Umbilical cord (tissue), 2 donors: ENCODE measurements around the gene LZTS2. TPM values are rescaled to one million over a fixed set of nuclear protein-coding genes. Genes with fewer than 3 reads are reported as not detected.
"Not testable (repeated sequence)": the region's sequence is repeated elsewhere in the genome, so short reads cannot be mapped to it uniquely, and the experiment has no call there.

Experiments
- DNase-seq: peaks from one replicate; pipeline ENCODE4 v3.0.0-alpha.2; 2015; ENCODE audit warnings: low spot score
- total RNA-seq: library from RNA; depleted of rRNA; stranded (reverse); fragments of >200 nt; gene quantifications from one replicate; pipeline ENCODE4 v1.2.3, GENCODE V29; 2014; ENCODE audit warnings: low replicate concordance; ENCODE audit not compliant: insufficient read depth

LZTS2 gene
- total RNA-seq, 1 donor from 2014 or later: 37.6 TPM

GRCh38 chr10:101031796-101032636, 32.4 kb downstream of the LZTS2 start:
- peak; percentile 86 for DNase-seq

GRCh38 chr10:101032637-101033224, 33.1 kb downstream of the LZTS2 start:
- peak; percentile 91 for DNase-seq

DNA sequence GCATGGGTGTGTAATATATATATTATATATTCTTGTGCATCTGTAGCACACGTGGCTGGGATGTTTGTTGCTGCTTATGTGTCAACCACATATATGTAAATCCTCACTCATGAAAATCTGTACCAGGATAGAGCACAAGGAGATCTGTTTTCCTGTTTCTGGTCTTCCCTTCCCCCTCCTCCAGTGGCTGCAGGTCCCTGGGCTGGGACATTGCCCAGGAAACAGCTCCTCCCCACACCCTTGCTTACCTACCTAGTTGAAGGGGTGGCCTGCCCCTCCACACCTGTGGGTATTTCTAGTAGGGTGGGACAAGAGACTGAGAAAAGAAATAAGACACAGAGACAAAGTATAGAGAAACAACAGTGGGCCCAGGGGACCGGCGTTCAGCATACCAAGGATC, 33.7 kb downstream of the LZTS2 start:
- DNase-seq: no peak

DNA sequence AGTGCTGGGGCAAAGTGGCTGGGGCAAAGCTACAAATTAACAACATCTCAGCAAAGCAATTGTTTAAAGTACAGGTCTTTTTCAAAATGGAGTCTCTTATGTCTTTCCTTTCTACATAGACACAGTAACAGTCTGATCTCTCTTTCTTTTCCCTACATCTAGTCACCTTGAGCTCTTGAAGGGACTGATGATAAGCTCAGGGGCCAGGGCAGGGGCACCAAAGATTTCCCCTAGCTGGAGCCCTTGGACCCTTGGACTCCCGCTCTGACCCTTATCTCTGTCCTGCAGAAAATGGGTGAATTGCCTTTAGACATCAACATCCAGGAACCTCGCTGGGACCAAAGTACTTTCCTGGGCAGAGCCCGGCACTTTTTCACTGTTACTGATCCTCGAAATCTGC, 34.8 kb downstream of the LZTS2 start:
- DNase-seq: not testable (repeated sequence)

GRCh38 chr10:101035314-101035713, 35.7 kb downstream of the LZTS2 start:
- DNase-seq: no peak

GRCh38 chr10:101035916-101036702, 36.5 kb downstream of the LZTS2 start:
- DNase-seq: no peak

DNA sequence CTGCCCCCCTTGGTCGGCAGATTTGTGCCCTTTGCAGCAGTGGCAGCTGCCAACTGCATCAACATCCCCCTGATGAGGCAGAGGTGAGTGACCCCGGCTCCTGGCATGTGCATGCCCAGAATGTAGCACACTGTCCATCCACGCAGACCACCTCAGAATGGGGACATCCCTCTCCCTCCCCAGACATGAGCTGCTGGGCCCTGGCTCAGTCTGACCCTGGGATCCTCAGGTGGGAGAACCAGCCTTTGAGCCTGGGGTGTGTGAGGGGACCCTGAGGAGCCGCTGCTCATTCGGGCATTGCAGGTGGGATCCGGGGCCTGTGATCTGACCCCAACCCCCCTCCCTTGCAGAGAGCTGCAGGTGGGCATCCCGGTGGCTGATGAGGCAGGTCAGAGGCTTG, 37.1 kb downstream of the LZTS2 start:
- DNase-seq: no peak

DNA sequence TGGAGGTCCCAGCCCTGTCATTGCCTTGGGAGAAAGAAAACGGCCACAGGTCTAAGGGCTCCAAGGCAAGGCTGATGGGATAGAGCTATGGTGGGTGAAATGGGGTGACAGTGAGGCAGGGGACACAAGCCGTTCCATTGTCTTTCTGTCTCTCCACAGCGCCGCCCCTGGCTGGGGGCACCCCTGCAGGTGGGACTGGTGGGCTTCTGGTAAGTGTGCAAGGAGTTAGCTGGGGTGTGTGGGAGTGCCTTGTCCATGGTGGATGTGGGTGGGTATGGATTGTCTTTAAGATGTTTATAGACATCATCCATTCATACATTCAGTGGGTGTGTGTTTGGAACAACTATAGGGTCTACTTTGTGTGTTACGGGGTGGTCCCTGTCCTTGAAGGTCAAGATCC, 38.9 kb downstream of the LZTS2 start:
- DNase-seq: no peak

DNA sequence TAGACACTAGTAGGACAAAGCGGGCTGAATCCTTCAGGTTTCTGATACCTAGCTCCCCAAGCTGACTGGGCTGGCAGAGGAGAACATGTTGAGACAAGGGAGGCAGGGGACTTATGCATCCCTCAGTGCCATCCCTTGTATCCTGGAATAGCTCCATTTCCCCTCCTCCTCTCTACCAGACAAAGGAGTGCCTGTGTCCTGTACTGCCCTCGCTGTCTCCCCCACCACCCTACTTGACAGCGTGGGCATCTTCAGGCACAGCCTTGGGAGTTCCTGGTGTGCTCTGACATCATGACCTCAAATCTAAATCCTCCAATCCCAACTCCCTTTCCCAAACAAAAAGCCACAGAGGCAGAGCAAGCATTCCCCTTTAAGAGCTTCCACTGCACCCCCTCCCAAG, 40.5 kb downstream of the LZTS2 start:
- no peak for DNase-seq

GRCh38 chr10:101040851-101041250, 41.2 kb downstream of the LZTS2 start:
- DNase-seq: no peak

DNA sequence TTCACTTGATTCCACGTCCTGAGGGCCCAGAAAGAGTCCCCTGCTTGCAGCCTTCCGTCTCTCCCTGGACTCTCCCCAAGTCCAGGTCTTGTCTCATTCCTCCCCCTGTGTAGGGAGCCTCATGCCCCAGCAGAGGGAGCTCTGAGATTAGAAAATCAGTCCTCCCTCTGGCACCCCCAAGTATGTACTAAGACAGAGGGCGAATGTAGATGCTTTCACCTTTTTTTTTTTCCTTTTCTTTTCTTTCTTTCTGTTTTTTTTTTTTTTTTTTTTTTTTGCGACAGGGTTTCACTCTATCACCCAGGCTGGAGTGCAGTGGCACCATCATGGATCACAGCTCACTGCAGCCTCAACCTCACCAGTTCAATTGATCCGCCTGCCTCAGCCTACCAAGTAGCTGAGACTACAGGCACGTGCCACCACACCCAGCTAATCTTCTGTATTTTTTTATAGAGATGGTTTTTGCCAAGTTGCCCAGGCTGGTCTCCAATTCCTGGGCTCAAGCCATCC, 41.7 kb downstream of the LZTS2 start:
- peak; percentile 91 for DNase-seq

- DNase-seq: peak; percentile 54
Observed at GRCh38 chr10:101042118-101042517, 42.5 kb downstream of the LZTS2 start.

- DNase-seq: peak; percentile 98
Observed at GRCh38 chr10:101042667-101043362, 43.2 kb downstream of the LZTS2 start.

DNA sequence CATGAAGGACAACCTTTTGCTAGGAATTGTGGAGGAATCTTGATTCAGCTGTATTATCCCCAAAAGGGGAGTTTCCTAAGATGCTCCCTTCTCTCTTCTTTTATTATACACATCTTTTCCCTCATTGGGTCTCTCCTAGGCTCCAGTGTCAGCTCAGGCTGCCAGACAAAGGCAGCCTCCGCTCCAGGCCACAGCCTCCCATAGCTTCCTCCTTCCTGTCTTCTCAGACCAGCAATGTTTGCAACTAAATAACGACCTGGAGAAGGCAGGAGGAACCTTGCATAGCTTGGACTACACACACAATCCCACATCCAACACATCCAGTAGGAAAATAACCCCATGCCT, 43.7 kb downstream of the LZTS2 start:
- DNase-seq: no peak

- DNase-seq: no peak
Observed at GRCh38 chr10:101044117-101044516, 44.5 kb downstream of the LZTS2 start.

- no peak for DNase-seq
Observed at GRCh38 chr10:101046332-101047238, 47.0 kb downstream of the LZTS2 start.

DNA sequence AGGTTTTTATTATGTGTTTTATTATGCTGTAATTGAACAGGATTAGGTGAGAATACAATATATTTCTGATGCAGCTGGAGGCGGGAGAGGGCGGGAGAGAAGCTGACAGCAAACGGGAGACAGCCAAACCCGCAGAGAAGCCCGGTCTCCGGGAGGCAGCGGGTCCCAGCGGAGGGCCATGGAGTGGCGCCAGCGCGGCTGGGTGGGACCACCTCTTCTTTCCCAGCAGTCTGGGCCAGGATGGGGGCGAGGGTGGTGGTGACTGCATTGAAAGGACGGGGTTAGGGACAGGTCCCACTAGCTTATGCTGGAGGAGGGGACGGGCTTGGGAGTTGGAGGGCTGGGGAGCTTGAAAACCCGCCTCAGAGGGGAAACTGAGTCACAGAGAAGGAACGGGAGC, 47.7 kb downstream of the LZTS2 start:
- no peak for DNase-seq

DNA sequence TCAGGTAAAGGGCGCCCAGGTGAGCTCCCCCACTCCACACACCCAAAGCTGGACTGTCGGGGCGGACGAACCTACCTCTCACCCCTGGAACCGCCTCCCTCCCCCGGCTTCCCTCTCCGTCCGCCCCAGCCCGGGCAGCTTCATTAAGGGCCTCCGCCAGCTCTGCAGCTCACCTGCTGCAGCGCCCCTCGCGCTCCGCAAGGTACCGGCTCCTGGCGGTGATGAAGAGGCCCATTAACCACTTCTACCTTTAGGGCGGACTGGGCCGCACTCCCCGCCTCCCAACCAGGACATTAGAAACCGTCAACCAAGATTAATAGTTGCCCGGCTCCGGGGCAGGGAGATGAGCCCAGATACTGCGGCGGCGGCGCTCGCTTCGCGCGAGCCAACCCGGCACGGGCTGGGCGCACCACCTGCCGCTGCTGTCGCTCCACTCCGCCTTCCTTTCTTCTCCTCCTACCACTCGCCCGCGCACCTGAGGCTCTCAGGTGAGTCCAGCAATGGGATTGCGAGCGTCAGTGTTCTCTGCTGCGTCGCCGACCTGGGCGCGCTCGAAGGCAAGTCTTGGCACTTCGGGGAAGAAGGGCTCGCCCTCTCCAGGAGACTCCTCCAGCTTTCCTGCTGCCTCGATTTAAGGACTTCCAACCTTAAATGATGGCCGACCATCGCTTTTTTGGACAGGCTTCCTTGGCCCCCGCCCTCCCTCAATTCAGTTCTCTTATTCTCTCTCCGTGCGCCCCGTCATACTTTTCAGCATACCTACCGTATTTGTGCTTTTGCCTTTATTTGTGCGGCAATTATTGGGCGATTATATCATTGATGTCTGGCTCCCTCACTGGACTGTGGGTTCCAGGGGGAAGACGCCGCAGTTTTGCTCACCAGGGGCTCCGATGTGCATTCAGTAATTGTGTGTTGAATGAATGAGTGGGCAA, 48.6 kb downstream of the LZTS2 start:
- DNase-seq: no peak

- no peak for DNase-seq
Observed at GRCh38 chr10:101050208-101051069, 50.8 kb downstream of the LZTS2 start.
